HCT116 (cell line): ENCODE data around the gene CCNB3. TPM values are rescaled to one million over a fixed set of nuclear protein-coding genes. Genes with fewer than 3 reads are reported as not detected.

Experiments
- ATAC-seq: fragments of 200-7000 bp; cut with Tn5 transposase; 2 replicates; pipeline ENCODE4 v1.9.1; 2020; ENCODE audit warnings: mild to moderate bottlenecking, moderate library complexity
- BruUV-seq: library from RNA; stranded (reverse); fragments of 400-500 nt; replicated peaks from 2 replicates; lab custom pipeline; 2021; lab: Mats Ljungman, UMichigan
- CTCF ChIA-PET: fragments of 300-600 bp; sonication (Branson Sonifier 250); formaldehyde crosslinking; loops from one replicate; lab custom pipeline; 2021; ENCODE audit warnings: antibody characterized with exemption; lab: Charles Lee
- POLR2A ChIA-PET: fragments of 300-600, 350-600 bp; sonication (Branson Sonifier 250); formaldehyde crosslinking; loops from one replicate; lab custom pipeline; 2021; ENCODE audit warnings: antibody characterized with exemption; lab: Charles Lee
- RAD21 ChIA-PET, 2 experiments: fragments of 300-600 bp; sonication (Branson Sonifier 250); formaldehyde crosslinking; loops; one replicate each; lab custom pipeline; 2023; ENCODE audit warnings: low total read pairs in 2 of 2; ENCODE audit not compliant: uncharacterized antibody in 2 of 2, unreplicated experiment in 2 of 2, low non-redundant PET in 1 of 2; lab: Charles Lee
- DNase-seq: peaks from one replicate; pipeline ENCODE4 v3.0.0-alpha.2; 2010; ENCODE audit warnings: low read depth, low spot score
- H2AFZ ChIP-seq: fragments of 200-600 bp; shearing (Covaris generic), sonication (generic); 2 replicates; pipeline ENCODE4 v1.6.1; 2017; ENCODE audit warnings: low read depth, mixed run types, mixed read lengths, antibody characterized with exemption, low read length; ENCODE audit not compliant: poor library complexity, severe bottlenecking
- H3K27ac ChIP-seq: 2 replicates; pipeline ENCODE4 v1.5.1; 2012; ENCODE audit warnings: low read depth, low read length
- H3K27me3 ChIP-seq: fragments of 200-600 bp; sonication (generic); 2 replicates; pipeline ENCODE4 v1.6.1; 2016; ENCODE audit warnings: mixed run types, low read length, mixed read lengths; ENCODE audit not compliant: insufficient read depth
- H3K36me3 ChIP-seq, 2 experiments: fragments of 200-500 bp in 1 of 2; fragments of 200-600 bp in 1 of 2; sonication (Bioruptor generic) in 1 of 2; sonication (generic) in 1 of 2; 2 replicates each; pipeline versions ENCODE4 v1.5.1 to v1.6.1; 2014 to 2016; ENCODE audit warnings: low read length in 2 of 2, inconsistent platforms in 1 of 2, mixed read lengths in 1 of 2, mixed run types in 1 of 2; ENCODE audit not compliant: insufficient read depth in 2 of 2, control insufficient read depth in 1 of 2
- H3K4me1 ChIP-seq, 2 experiments: fragments of 200-600 bp in 1 of 2; sonication (generic) in 1 of 2; 2 replicates each; pipeline versions ENCODE4 v1.5.1 to v1.6.1; 2012 to 2017; ENCODE audit warnings: low read length in 2 of 2, inconsistent platforms in 1 of 2, mild to moderate bottlenecking in 1 of 2, mixed read lengths in 1 of 2, mixed run types in 1 of 2, moderate library complexity in 1 of 2; ENCODE audit not compliant: insufficient read depth in 2 of 2, control insufficient read depth in 1 of 2
- H3K4me2 ChIP-seq: fragments of 200-600 bp; sonication (generic); 2 replicates; pipeline ENCODE4 v1.6.1; 2017; ENCODE audit warnings: mixed run types, low read length, mixed read lengths
- H3K4me3 ChIP-seq, 2 experiments: fragments of 200-600 bp in 1 of 2; sonication (generic) in 1 of 2; replicated peaks in 1 of 2; 2 replicates each; pipeline ENCODE4 v1.5.1; 2011 to 2016; ENCODE audit warnings: low read length in 2 of 2, control low read depth in 1 of 2, low read depth in 1 of 2, mild to moderate bottlenecking in 1 of 2, mixed read lengths in 1 of 2, mixed run types in 1 of 2
- H3K79me2 ChIP-seq: fragments of 200-600 bp; sonication (generic); 2 replicates; pipeline ENCODE4 v1.6.1; 2017; ENCODE audit warnings: mild to moderate bottlenecking, mixed run types, low read length, moderate library complexity, mixed read lengths; ENCODE audit not compliant: insufficient read depth
- H3K9ac ChIP-seq: fragments of 200-600 bp; sonication (generic); 2 replicates; pipeline ENCODE4 v1.6.1; 2016; ENCODE audit warnings: low read length, mixed read lengths
- H3K9me2 ChIP-seq: fragments of 200-600 bp; sonication (generic), shearing (Covaris generic); 2 replicates; pipeline ENCODE4 v1.6.1; 2017; ENCODE audit warnings: mixed run types, mild to moderate bottlenecking, moderate library complexity; ENCODE audit not compliant: insufficient read depth
- H3K9me3 ChIP-seq, 2 experiments: fragments of 200-500 bp in 1 of 2; fragments of 200-600 bp in 1 of 2; sonication (Bioruptor generic) in 1 of 2; sonication (generic) in 1 of 2; 2 replicates each; pipeline ENCODE4 v1.6.1; 2014 to 2017; ENCODE audit warnings: low read length in 2 of 2, mixed read lengths in 2 of 2, inconsistent platforms in 1 of 2, low read depth in 1 of 2, mild to moderate bottlenecking in 1 of 2, mixed run types in 1 of 2, moderate library complexity in 1 of 2; ENCODE audit not compliant: control insufficient read depth in 1 of 2, insufficient read depth in 1 of 2
- H4K20me1 ChIP-seq: fragments of 200-600 bp; sonication (generic), shearing (Covaris generic); 2 replicates; pipeline ENCODE4 v1.6.1; 2017; ENCODE audit warnings: mixed run types, mild to moderate bottlenecking, moderate library complexity; ENCODE audit not compliant: insufficient read depth
- CBX3 ChIP-seq: IDR thresholded peaks from 2 replicates; pipeline ENCODE4 v1.6.1; 2012; ENCODE audit warnings: low read depth
- EGR1 ChIP-seq: IDR thresholded peaks from 2 replicates; pipeline ENCODE4 v1.6.1; 2012; ENCODE audit warnings: low read depth
- EZH2 ChIP-seq: fragments of 200-600 bp; sonication (generic); IDR thresholded peaks from 2 replicates; pipeline ENCODE4 v1.6.1; 2017; ENCODE audit warnings: antibody characterized with exemption, mixed run types
- FOSL1 ChIP-seq: IDR thresholded peaks from 2 replicates; pipeline ENCODE4 v1.6.1; 2012; ENCODE audit warnings: low read depth
- JUND ChIP-seq: IDR thresholded peaks from 2 replicates; pipeline ENCODE4 v1.6.1; 2012
- POLR2A ChIP-seq: IDR thresholded peaks from 2 replicates; pipeline ENCODE4 v1.7.0; 2011; ENCODE audit warnings: borderline replicate concordance; ENCODE audit not compliant: insufficient read depth, insufficient read length; ENCODE audit errors: extremely low read depth
- RAD21 ChIP-seq: IDR thresholded peaks from 2 replicates; pipeline ENCODE4 v1.6.1; 2012; ENCODE audit warnings: low read depth, mild to moderate bottlenecking
- SIN3A ChIP-seq: IDR thresholded peaks from 2 replicates; pipeline ENCODE4 v1.6.1; 2012; ENCODE audit warnings: low read depth
- SP1 ChIP-seq: IDR thresholded peaks from 2 replicates; pipeline ENCODE4 v1.6.1; 2012; ENCODE audit warnings: low read depth
- TCF7L2 ChIP-seq: IDR thresholded peaks from 2 replicates; pipeline ENCODE4 v1.7.0; 2011; ENCODE audit warnings: borderline replicate concordance, inconsistent platforms; ENCODE audit not compliant: insufficient read depth, insufficient read length; ENCODE audit errors: extremely low read depth
- ZNF274 ChIP-seq: fragments of 200-500 bp; sonication (Bioruptor generic); IDR thresholded peaks from 2 replicates; pipeline ENCODE4 v1.6.1; 2014; ENCODE audit warnings: mild to moderate bottlenecking, low read depth, low read length, inconsistent platforms
- intact Hi-C: fragments of 100-400 bp; cut with micrococcal nuclease; formaldehyde crosslinking; loops from 2 replicates; pipeline ENCODE4 v1.10.0; 2022
- total RNA-seq: library from RNA; stranded (reverse); gene quantifications from one replicate; pipeline ENCODE4 v1.2.1, GENCODE V29; 2021; ENCODE audit not compliant: unreplicated experiment
- TF ChIP-seq, protein P1 (sequence below): IDR thresholded peaks from 2 replicates; pipeline ENCODE4 v1.6.1; 2012
- TF ChIP-seq, protein P2 (sequence below), 3 experiments: fragments of 200-600 bp in 1 of 3; sonication (generic) in 1 of 3; IDR thresholded peaks in 2 of 3; conservative IDR thresholded peaks in 1 of 3; 2 replicates each; pipeline ENCODE4 v1.5.1; 2012 to 2017; ENCODE audit warnings: low read depth in 2 of 3, low read length in 2 of 3, antibody characterized with exemption in 1 of 3, borderline replicate concordance in 1 of 3, control low read depth in 1 of 3, mild to moderate bottlenecking in 1 of 3, mixed read lengths in 1 of 3, mixed run types in 1 of 3, moderate library complexity in 1 of 3; ENCODE audit not compliant: insufficient read depth in 1 of 3

Gene CCNB3
- total RNA-seq, 1 experiment from 2014 or later: 2.9 TPM

DNA sequence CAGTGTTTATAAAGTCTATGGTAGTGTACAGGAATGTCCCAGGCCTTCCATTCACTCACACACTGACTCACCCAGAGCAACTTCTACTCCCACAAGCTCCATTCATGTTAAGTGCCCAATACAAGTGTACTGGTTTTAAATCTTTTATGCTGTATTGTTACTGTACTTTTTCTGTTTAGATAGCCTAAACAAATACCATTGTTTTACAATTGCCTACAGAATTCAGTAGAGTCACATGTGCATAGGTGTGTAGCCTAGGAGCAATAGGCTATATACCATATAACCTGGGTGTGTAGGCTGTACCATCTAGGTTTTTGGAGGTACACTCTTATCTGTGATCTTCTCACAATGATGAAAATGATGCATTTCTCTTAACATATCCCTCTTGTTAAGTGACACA lies 139.4 kb downstream of the CCNB3 start:
- intact Hi-C loops: no loop called here
- BruUV-seq: no TSS peak
- H3K4me3 ChIP-seq: no peak overlapping the region

DNA sequence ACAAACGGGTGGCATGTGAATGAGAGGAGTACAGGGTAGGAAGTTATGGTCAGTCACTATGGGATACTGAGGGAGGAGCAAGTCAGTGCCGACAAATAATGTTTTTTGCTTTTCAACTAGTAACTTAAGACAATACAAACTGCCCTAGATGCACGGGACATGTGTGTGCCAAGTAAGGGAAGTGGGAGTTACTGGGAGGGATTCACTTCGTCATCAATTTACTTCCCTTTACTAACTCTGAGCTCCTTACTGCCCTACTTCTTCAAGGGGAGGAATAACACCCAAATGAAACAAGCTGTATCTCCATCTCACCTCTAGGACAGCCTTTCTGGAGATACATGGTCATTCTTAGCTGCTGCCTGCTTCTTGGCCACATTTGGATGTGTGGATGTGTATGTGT lies 168.4 kb downstream of the CCNB3 start:
- no peak for DNase-seq
- CTCF ChIA-PET: no interaction called here
- intact Hi-C loops: no loop called here
- TF ChIP-seq SIN3A: no peak
- no peak for TF ChIP-seq ZNF274
- TF ChIP-seq, protein P1, sequence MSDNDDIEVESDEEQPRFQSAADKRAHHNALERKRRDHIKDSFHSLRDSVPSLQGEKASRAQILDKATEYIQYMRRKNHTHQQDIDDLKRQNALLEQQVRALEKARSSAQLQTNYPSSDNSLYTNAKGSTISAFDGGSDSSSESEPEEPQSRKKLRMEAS: no peak
- TF ChIP-seq CBX3: no peak
- no peak for TF ChIP-seq POLR2A
- TF ChIP-seq FOSL1: no peak
- TF ChIP-seq RAD21: no peak
- no peak for TF ChIP-seq EGR1
- TF ChIP-seq, protein P2, sequence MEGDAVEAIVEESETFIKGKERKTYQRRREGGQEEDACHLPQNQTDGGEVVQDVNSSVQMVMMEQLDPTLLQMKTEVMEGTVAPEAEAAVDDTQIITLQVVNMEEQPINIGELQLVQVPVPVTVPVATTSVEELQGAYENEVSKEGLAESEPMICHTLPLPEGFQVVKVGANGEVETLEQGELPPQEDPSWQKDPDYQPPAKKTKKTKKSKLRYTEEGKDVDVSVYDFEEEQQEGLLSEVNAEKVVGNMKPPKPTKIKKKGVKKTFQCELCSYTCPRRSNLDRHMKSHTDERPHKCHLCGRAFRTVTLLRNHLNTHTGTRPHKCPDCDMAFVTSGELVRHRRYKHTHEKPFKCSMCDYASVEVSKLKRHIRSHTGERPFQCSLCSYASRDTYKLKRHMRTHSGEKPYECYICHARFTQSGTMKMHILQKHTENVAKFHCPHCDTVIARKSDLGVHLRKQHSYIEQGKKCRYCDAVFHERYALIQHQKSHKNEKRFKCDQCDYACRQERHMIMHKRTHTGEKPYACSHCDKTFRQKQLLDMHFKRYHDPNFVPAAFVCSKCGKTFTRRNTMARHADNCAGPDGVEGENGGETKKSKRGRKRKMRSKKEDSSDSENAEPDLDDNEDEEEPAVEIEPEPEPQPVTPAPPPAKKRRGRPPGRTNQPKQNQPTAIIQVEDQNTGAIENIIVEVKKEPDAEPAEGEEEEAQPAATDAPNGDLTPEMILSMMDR (IDR thresholded peaks at IDR 0.05 in 2 of 3, conservative IDR thresholded peaks at IDR 0.05 in 1 of 3; ENCODE audit: borderline replicate concordance in 1 of 3, insufficient read depth in 1 of 3, low read depth in 2 of 3, low read length in 2 of 3): no peak
- no peak for TF ChIP-seq JUND
- TF ChIP-seq TCF7L2: no peak
- no peak for TF ChIP-seq EZH2
- TF ChIP-seq, all 23 proteins: peak for 0
- ChIA-PET RAD21 (no interaction called here), POLR2A (no interaction called here)
- no peaks in the 10 kb centered on the region for H3K27me3 ChIP-seq
- no peaks in the 10 kb centered on the region for H3K9me2 ChIP-seq
- no peaks in the 10 kb centered on the region for H4K20me1 ChIP-seq
- no peak overlapping the region for H3K4me2 ChIP-seq
- no TSS peak for BruUV-seq
- no peaks in the 10 kb centered on the region for H3K79me2 ChIP-seq
- ATAC-seq: no peak
- no peak overlapping the region for H3K9ac ChIP-seq
- no peaks in the 10 kb centered on the region for H3K4me1 ChIP-seq
- H3K36me3 ChIP-seq: no peaks in the 10 kb centered on the region
- no peak overlapping the region for H2AFZ ChIP-seq
- H3K4me3 ChIP-seq: no peak overlapping the region
- H3K27ac ChIP-seq: no peak overlapping the region
- no peaks in the 10 kb centered on the region for H3K9me3 ChIP-seq

More for the DNA sequence above, 139.4 kb downstream of the CCNB3 start:
- ATAC-seq: no peak
- TF ChIP-seq SP1 (no peak), TCF7L2 (no peak), EZH2 (no peak)
- TF ChIP-seq, protein P1: no peak
- Histone ChIP-seq H3K79me2 (no peaks in the 10 kb centered on the region), H2AFZ (no peak overlapping the region), H3K27me3 (no peaks in the 10 kb centered on the region), H3K36me3 (no peaks in the 10 kb centered on the region), H3K27ac (no peak overlapping the region), H3K9me3 (no peaks in the 10 kb centered on the region), H3K9ac (no peak overlapping the region), H3K9me2 (no peaks in the 10 kb centered on the region), H3K4me2 (no peak overlapping the region), H4K20me1 (no peaks in the 10 kb centered on the region), H3K4me1 (no peaks in the 10 kb centered on the region)
- CTCF ChIA-PET: no interaction called here
- POLR2A ChIA-PET: no interaction called here
- DNase-seq: no peak
- RAD21 ChIA-PET: no interaction called here
